HL-60 (cell line): Measurements from ENCODE around the gene LPO.

ENCODE experiments used
- DNase-seq, 2 experiments: peaks; one replicate each; pipeline ENCODE4 v3.0.0-alpha.2; 2010 to 2020; ENCODE audit warnings: low read depth in 1 of 2, low spot score in 1 of 2
- H3K27ac ChIP-seq: fragments of 250-450 bp; sonication (Bioruptor Pico); replicated peaks from 2 replicates; pipeline ENCODE4 v1.5.1; 2020; ENCODE audit warnings: mild to moderate bottlenecking, moderate library complexity
- H3K27me3 ChIP-seq: fragments of 250-450 bp; sonication (Bioruptor Pico); 2 replicates; pipeline ENCODE4 v1.5.1; 2021; ENCODE audit warnings: mild to moderate bottlenecking, moderate library complexity; ENCODE audit not compliant: insufficient read depth, poor library complexity, severe bottlenecking
- H3K4me3 ChIP-seq: replicated peaks from 2 replicates; pipeline ENCODE4 v1.5.1; 2011; ENCODE audit warnings: mild to moderate bottlenecking, control low read depth, low read length; ENCODE audit not compliant: insufficient read depth
- GABPA ChIP-seq: IDR thresholded peaks from 2 replicates; pipeline ENCODE4 v1.6.1; 2012; ENCODE audit warnings: low read depth
- POLR2AphosphoS5 ChIP-seq: IDR thresholded peaks from 2 replicates; pipeline ENCODE4 v1.6.1; 2012; ENCODE audit warnings: low read depth
- SPI1 ChIP-seq: IDR thresholded peaks from 2 replicates; pipeline ENCODE4 v1.6.1; 2012; ENCODE audit warnings: low read depth, mild to moderate bottlenecking, borderline replicate concordance
- TF ChIP-seq, protein P1 (sequence below): IDR thresholded peaks from one replicate; pipeline ENCODE4 v1.5.1; 2011; ENCODE audit warnings: low read length, control low read depth, inconsistent platforms; ENCODE audit not compliant: insufficient read depth
- TF ChIP-seq, protein P2 (sequence below): IDR thresholded peaks from 2 replicates; pipeline ENCODE4 v1.6.1; 2012; ENCODE audit warnings: low read depth; ENCODE audit not compliant: insufficient replicate concordance

LPO gene

DNA sequence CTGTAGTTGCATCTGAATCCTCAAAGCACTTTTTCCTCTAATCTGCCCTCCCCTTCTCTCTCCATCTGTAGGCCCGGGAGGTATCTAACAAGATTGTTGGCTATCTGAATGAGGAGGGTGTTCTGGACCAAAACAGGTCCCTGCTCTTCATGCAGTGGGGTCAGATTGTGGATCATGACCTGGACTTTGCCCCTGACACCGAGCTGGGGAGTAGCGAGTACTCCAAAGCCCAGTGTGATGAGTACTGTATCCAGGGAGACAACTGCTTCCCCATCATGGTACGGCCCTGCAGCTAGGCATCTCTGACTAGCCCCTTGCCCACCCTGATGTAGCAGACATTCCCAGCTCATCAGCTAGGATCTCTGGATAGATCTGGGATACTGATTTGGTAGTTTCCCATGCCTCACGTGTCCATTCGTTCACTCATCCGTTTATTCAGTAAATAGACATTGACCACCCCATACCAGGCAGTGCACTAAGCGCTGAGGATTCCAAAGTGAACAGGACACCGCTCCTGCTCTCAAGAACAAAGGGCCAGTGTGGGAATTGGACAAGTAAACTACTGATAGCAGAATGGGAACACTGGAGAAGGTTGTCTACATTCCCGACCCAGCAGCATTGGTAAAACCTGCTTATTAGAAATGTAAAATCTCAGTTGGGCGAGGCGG, 12.1 kb downstream of the LPO start:
- TF ChIP-seq, protein P1, sequence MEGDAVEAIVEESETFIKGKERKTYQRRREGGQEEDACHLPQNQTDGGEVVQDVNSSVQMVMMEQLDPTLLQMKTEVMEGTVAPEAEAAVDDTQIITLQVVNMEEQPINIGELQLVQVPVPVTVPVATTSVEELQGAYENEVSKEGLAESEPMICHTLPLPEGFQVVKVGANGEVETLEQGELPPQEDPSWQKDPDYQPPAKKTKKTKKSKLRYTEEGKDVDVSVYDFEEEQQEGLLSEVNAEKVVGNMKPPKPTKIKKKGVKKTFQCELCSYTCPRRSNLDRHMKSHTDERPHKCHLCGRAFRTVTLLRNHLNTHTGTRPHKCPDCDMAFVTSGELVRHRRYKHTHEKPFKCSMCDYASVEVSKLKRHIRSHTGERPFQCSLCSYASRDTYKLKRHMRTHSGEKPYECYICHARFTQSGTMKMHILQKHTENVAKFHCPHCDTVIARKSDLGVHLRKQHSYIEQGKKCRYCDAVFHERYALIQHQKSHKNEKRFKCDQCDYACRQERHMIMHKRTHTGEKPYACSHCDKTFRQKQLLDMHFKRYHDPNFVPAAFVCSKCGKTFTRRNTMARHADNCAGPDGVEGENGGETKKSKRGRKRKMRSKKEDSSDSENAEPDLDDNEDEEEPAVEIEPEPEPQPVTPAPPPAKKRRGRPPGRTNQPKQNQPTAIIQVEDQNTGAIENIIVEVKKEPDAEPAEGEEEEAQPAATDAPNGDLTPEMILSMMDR = no peak
- TF ChIP-seq POLR2AphosphoS5 (no peak), GABPA (no peak), SPI1 (no peak)
- TF ChIP-seq, protein P2, sequence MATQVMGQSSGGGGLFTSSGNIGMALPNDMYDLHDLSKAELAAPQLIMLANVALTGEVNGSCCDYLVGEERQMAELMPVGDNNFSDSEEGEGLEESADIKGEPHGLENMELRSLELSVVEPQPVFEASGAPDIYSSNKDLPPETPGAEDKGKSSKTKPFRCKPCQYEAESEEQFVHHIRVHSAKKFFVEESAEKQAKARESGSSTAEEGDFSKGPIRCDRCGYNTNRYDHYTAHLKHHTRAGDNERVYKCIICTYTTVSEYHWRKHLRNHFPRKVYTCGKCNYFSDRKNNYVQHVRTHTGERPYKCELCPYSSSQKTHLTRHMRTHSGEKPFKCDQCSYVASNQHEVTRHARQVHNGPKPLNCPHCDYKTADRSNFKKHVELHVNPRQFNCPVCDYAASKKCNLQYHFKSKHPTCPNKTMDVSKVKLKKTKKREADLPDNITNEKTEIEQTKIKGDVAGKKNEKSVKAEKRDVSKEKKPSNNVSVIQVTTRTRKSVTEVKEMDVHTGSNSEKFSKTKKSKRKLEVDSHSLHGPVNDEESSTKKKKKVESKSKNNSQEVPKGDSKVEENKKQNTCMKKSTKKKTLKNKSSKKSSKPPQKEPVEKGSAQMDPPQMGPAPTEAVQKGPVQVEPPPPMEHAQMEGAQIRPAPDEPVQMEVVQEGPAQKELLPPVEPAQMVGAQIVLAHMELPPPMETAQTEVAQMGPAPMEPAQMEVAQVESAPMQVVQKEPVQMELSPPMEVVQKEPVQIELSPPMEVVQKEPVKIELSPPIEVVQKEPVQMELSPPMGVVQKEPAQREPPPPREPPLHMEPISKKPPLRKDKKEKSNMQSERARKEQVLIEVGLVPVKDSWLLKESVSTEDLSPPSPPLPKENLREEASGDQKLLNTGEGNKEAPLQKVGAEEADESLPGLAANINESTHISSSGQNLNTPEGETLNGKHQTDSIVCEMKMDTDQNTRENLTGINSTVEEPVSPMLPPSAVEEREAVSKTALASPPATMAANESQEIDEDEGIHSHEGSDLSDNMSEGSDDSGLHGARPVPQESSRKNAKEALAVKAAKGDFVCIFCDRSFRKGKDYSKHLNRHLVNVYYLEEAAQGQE = no peak
- no peak overlapping the region for H3K4me3 ChIP-seq
- H3K27ac ChIP-seq = no peak overlapping the region
- no peaks in the 10 kb centered on the region for H3K27me3 ChIP-seq
- no peak for DNase-seq

DNA sequence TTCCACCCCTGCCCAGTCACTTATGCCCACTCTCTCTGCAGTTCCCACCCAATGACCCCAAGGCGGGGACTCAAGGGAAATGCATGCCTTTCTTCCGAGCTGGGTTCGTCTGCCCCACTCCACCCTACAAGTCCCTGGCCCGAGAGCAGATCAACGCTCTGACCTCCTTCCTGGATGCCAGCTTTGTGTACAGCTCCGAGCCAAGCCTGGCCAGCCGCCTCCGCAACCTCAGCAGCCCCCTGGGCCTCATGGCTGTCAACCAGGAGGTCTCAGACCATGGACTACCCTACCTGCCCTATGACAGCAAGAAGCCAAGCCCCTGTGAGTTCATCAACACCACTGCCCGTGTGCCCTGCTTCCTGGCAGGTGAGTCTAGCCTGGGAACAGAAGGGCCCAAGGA, 13.8 kb downstream of the LPO start:
- Histone ChIP-seq H3K27me3 (no peaks in the 10 kb centered on the region), H3K4me3 (no peak overlapping the region), H3K27ac (no peak overlapping the region)
- TF ChIP-seq, protein P1 = no peak
- no peak for DNase-seq

DNA sequence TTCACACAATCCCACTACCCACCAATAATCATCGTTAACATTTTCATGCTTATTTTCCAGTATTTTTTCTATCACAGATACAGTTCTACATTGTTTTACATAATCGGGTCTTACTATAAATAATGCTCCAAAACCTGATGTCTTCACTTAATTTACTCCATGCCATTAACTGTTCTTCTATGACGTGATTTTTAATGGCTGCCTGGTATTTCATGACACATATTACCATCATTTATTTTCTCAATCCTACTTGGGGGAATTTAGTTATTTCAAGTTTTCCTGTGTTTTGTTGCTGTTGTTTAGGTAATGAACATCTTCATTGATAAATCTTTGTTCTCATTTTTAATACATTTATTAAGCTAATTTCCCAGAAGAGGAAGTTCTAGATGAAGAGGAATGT, 14.7 kb downstream of the LPO start:
- H3K27ac ChIP-seq = no peak overlapping the region
- no peak for DNase-seq
- TF ChIP-seq, protein P1 = no peak
- TF ChIP-seq GABPA = no peak
- H3K4me3 ChIP-seq = no peak overlapping the region
- no peaks in the 10 kb centered on the region for H3K27me3 ChIP-seq

DNA sequence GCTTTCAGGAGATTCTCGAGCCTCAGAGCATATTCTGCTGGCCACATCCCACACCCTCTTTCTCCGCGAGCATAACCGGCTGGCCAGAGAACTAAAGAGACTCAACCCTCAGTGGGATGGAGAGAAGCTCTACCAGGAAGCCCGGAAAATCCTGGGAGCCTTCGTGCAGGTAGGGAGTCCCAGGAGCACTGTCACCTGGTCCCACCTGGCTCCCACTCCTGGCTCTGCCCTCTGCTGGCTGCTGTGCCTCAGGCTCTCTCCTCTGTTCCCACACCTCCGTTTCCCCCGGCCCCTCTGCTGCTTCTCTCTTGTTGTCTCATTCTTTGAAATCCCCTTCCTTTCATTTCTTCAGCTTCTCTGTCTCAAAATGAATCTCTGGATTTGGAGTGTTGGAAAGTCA, 16.4 kb downstream of the LPO start:
- TF ChIP-seq, protein P1 = no peak
- TF ChIP-seq, protein P2 = no peak
- TF ChIP-seq POLR2AphosphoS5 = no peak
- Histone ChIP-seq H3K4me3 (no peak overlapping the region), H3K27ac (no peak overlapping the region), H3K27me3 (no peaks in the 10 kb centered on the region)
- DNase-seq = no peak
